Karpas-422 (cell line): ENCODE measurements around the gene MRAP2. TPM values are rescaled to one million over a fixed set of nuclear protein-coding genes. Genes with fewer than 3 reads are reported as not detected.
"Not testable (repeated sequence)": the region's sequence is repeated elsewhere in the genome, so short reads cannot be mapped to it uniquely, and the experiment has no call there.

Experiments
- DNase-seq: peaks from one replicate; pipeline ENCODE4 v3.0.0-alpha.2; 2015
- H2AFZ ChIP-seq: fragments of 200-600 bp; sonication (generic); 2 replicates; pipeline ENCODE4 v1.6.1; 2014; ENCODE audit warnings: antibody characterized with exemption, low read length, mixed read lengths
- H3K27ac ChIP-seq: fragments of 200-600 bp; sonication (generic); 2 replicates; pipeline ENCODE4 v1.5.1; 2014; ENCODE audit warnings: mild to moderate bottlenecking, low read length, moderate library complexity
- H3K27me3 ChIP-seq: fragments of 200-600 bp; sonication (generic); 2 replicates; pipeline ENCODE4 v1.6.1; 2014; ENCODE audit warnings: low read length, mixed read lengths
- H3K36me3 ChIP-seq: fragments of 200-600 bp; sonication (generic); 2 replicates; pipeline ENCODE4 v1.6.1; 2014; ENCODE audit warnings: low read length, mixed read lengths; ENCODE audit not compliant: insufficient read depth
- H3K4me1 ChIP-seq: fragments of 200-600 bp; sonication (generic); 2 replicates; pipeline ENCODE4 v1.6.1; 2014; ENCODE audit warnings: mild to moderate bottlenecking, low read length, mixed read lengths
- H3K4me2 ChIP-seq: fragments of 200-600 bp; sonication (generic); 2 replicates; pipeline ENCODE4 v1.6.1; 2014; ENCODE audit warnings: low read length, low read depth, mild to moderate bottlenecking; ENCODE audit not compliant: poor library complexity, severe bottlenecking
- H3K4me3 ChIP-seq: fragments of 200-600 bp; sonication (generic); 2 replicates; pipeline ENCODE4 v1.5.1; 2014; ENCODE audit warnings: mild to moderate bottlenecking, antibody characterized with exemption, low read length, mixed read lengths
- H3K79me2 ChIP-seq: fragments of 200-600 bp; sonication (generic); 2 replicates; pipeline ENCODE4 v1.6.1; 2014; ENCODE audit warnings: mild to moderate bottlenecking, low read length, mixed read lengths
- H3K9ac ChIP-seq: fragments of 200-600 bp; sonication (generic); 2 replicates; pipeline ENCODE4 v1.6.0; 2014; ENCODE audit warnings: low read length
- H3K9me2 ChIP-seq: fragments of 200-600 bp; sonication (generic), shearing (Covaris generic); replicated peaks from 2 replicates; pipeline ENCODE4 v1.6.0; 2014; ENCODE audit warnings: mild to moderate bottlenecking, low read length, moderate library complexity; ENCODE audit not compliant: insufficient read depth
- H3K9me3 ChIP-seq: fragments of 300-700, 200-600 bp; sonication (generic); 2 replicates; pipeline ENCODE4 v1.6.1; 2014; ENCODE audit warnings: low read length, mixed read lengths
- H4K20me1 ChIP-seq: fragments of 200-600 bp; sonication (generic); 2 replicates; pipeline ENCODE4 v1.6.1; 2014; ENCODE audit warnings: mild to moderate bottlenecking, antibody characterized with exemption, low read length, low read depth; ENCODE audit not compliant: insufficient read depth
- total RNA-seq: library from RNA; depleted of rRNA; stranded (reverse); fragments of >200 nt; shearing (Covaris generic); gene quantifications from 2 replicates; pipeline ENCODE4 v1.2.3, GENCODE V29; 2014; ENCODE audit warnings: low replicate concordance

MRAP2 gene
- total RNA-seq, 1 experiment from 2014 or later: not detected

- no peak for DNase-seq
- Histone ChIP-seq H4K20me1 (no peaks in the 10 kb centered on the region), H3K9me2 (no peaks in the 10 kb centered on the region), H3K4me2 (no peak overlapping the region), H2AFZ (no peak overlapping the region), H3K9ac (no peak overlapping the region), H3K79me2 (no peaks in the 10 kb centered on the region), H3K4me1 (no peaks in the 10 kb centered on the region), H3K27me3 (no peaks in the 10 kb centered on the region), H3K36me3 (no peaks in the 10 kb centered on the region), H3K4me3 (no peak overlapping the region), H3K27ac (no peak overlapping the region), H3K9me3 (no peaks in the 10 kb centered on the region)
Measured at GRCh38 chr6:84086545-84087429, 53.2 kb downstream of the MRAP2 start.

DNA sequence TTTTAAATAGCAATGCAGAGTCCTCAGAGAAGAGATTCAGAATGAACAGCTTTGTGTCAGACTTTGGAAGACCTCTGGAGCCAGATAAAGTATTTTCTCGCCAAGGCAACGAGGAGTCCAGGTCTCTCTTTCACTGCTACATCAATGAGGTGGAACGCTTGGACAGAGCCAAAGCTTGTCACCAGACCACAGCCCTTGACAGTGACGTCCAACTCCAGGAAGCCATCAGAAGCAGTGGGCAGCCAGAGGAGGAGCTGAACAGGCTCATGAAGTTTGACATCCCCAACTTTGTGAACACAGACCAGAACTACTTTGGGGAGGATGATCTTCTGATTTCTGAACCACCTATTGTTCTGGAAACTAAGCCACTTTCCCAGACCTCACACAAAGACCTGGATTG lies 55.5 kb downstream of the MRAP2 start:
- no peak overlapping the region for H2AFZ ChIP-seq
- no peaks in the 10 kb centered on the region for H3K79me2 ChIP-seq
- H3K4me2 ChIP-seq: no peak overlapping the region
- H3K9me3 ChIP-seq: no peaks in the 10 kb centered on the region
- no peak overlapping the region for H3K4me3 ChIP-seq
- no peaks in the 10 kb centered on the region for H3K27me3 ChIP-seq
- H3K27ac ChIP-seq: no peak overlapping the region
- H4K20me1 ChIP-seq: no peaks in the 10 kb centered on the region
- H3K4me1 ChIP-seq: peaks cover 8% of the 10 kb centered on the region
- H3K36me3 ChIP-seq: no peaks in the 10 kb centered on the region
- no peak for DNase-seq
- no peak overlapping the region for H3K9ac ChIP-seq
- no peaks in the 10 kb centered on the region for H3K9me2 ChIP-seq

GRCh38 chr6:84089552-84089951 lies 56.0 kb downstream of the MRAP2 start:
- H3K4me2 ChIP-seq: no peak overlapping the region
- H3K4me1 ChIP-seq: peaks cover 8% of the 10 kb centered on the region
- DNase-seq: no peak
- no peaks in the 10 kb centered on the region for H4K20me1 ChIP-seq
- no peaks in the 10 kb centered on the region for H3K9me3 ChIP-seq
- H2AFZ ChIP-seq: no peak overlapping the region
- H3K9ac ChIP-seq: no peak overlapping the region
- H3K9me2 ChIP-seq: no peaks in the 10 kb centered on the region
- no peaks in the 10 kb centered on the region for H3K79me2 ChIP-seq
- no peak overlapping the region for H3K4me3 ChIP-seq
- no peaks in the 10 kb centered on the region for H3K36me3 ChIP-seq
- no peak overlapping the region for H3K27ac ChIP-seq
- H3K27me3 ChIP-seq: no peaks in the 10 kb centered on the region

- no peak overlapping the region for H3K4me2 ChIP-seq
- no peaks in the 10 kb centered on the region for H3K79me2 ChIP-seq
- H3K9me3 ChIP-seq: no peaks in the 10 kb centered on the region
- no peaks in the 10 kb centered on the region for H3K9me2 ChIP-seq
- H3K36me3 ChIP-seq: no peaks in the 10 kb centered on the region
- H4K20me1 ChIP-seq: no peaks in the 10 kb centered on the region
- H3K4me3 ChIP-seq: no peak overlapping the region
- no peak overlapping the region for H3K27ac ChIP-seq
- H2AFZ ChIP-seq: no peak overlapping the region
- DNase-seq: no peak
- no peak overlapping the region for H3K9ac ChIP-seq
- peaks cover 8% of the 10 kb centered on the region for H3K4me1 ChIP-seq
- 0 out of 2 replicates have a peak, but pooled peaks cover 2% of the 10 kb centered on the region for H3K27me3 ChIP-seq
Measured at GRCh38 chr6:84093441-84094435, 60.2 kb downstream of the MRAP2 start.

- H3K9me3 ChIP-seq: no peaks in the 10 kb centered on the region
- 0 out of 2 replicates have a peak, but pooled peaks cover 2% of the 10 kb centered on the region for H3K27me3 ChIP-seq
- H4K20me1 ChIP-seq: no peaks in the 10 kb centered on the region
- H3K4me3 ChIP-seq: no peak overlapping the region
- no peaks in the 10 kb centered on the region for H3K36me3 ChIP-seq
- H3K4me2 ChIP-seq: no peak overlapping the region
- no peak for DNase-seq
- H3K27ac ChIP-seq: no peak overlapping the region
- H3K9me2 ChIP-seq: no peaks in the 10 kb centered on the region
- no peaks in the 10 kb centered on the region for H3K79me2 ChIP-seq
- peaks cover 8% of the 10 kb centered on the region for H3K4me1 ChIP-seq
- H3K9ac ChIP-seq: no peak overlapping the region
- H2AFZ ChIP-seq: no peak overlapping the region
Measured at GRCh38 chr6:84095156-84095555, 61.6 kb downstream of the MRAP2 start.

DNA sequence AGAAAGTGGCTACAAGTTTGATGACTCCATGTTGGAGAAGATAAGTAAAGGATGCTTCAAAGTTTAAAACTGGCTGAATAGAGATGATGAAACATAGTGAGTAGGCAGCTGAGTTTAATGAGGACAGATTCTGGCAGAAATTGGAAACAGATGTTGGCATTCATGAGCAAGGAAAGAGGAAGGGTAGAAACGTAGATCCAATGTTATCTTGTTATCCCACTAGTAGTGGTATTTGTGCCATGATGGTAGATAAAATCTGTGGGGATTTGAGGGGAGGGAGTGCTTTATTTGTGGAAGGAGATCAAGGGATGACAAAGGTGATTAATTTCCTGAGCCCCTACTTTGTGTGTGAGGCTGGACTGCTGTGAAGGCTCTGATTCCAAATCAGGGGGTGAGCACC lies 69.5 kb downstream of the MRAP2 start:
- Histone ChIP-seq H3K27me3 (no peaks in the 10 kb centered on the region), H4K20me1 (no peaks in the 10 kb centered on the region), H3K36me3 (no peaks in the 10 kb centered on the region), H3K79me2 (no peaks in the 10 kb centered on the region), H3K27ac (no peak overlapping the region), H2AFZ (no peak overlapping the region), H3K9me3 (no peaks in the 10 kb centered on the region), H3K4me2 (no peak overlapping the region), H3K4me1 (peaks cover 7% of the 10 kb centered on the region), H3K4me3 (no peak overlapping the region), H3K9me2 (no peaks in the 10 kb centered on the region), H3K9ac (no peak overlapping the region)
- no peak for DNase-seq

- not testable (repeated sequence) for H3K79me2 ChIP-seq, H3K4me1 ChIP-seq, H3K9me3 ChIP-seq, H3K27me3 ChIP-seq, H3K4me3 ChIP-seq, H2AFZ ChIP-seq, H3K27ac ChIP-seq, H3K9me2 ChIP-seq, H3K4me2 ChIP-seq, H4K20me1 ChIP-seq, H3K9ac ChIP-seq, DNase-seq, H3K36me3 ChIP-seq
Measured at GRCh38 chr6:84105215-84105924, 71.8 kb downstream of the MRAP2 start.
